Chondrocyte (in vitro differentiated cells): ENCODE data around the gene TDRD7. TPM values are rescaled to one million over a fixed set of nuclear protein-coding genes. Genes with fewer than 3 reads are reported as not detected.

Experiments
- DNase-seq: peaks from one replicate; pipeline ENCODE4 v3.0.0; 2021; ENCODE audit warnings: mixed read lengths, low spot score
- H3K27ac Mint-ChIP-seq: one replicate; pipeline ENCODE4 v1.8.0; 2021; ENCODE audit warnings: mild to moderate bottlenecking, moderate library complexity, mixed read lengths; ENCODE audit not compliant: unreplicated experiment
- H3K27me3 Mint-ChIP-seq: 2 replicates; pipeline ENCODE4 v1.8.0; 2021; ENCODE audit warnings: low read depth, mixed read lengths
- H3K36me3 Mint-ChIP-seq: 2 replicates; pipeline ENCODE4 v1.8.0; 2021; ENCODE audit warnings: low read depth, mixed read lengths
- H3K4me1 Mint-ChIP-seq: 2 replicates; pipeline ENCODE4 v1.8.0; 2021; ENCODE audit warnings: low read depth, mild to moderate bottlenecking, mixed read lengths
- H3K4me3 Mint-ChIP-seq: one replicate; pipeline ENCODE4 v1.8.0; 2021; ENCODE audit warnings: mild to moderate bottlenecking, moderate library complexity, mixed read lengths; ENCODE audit not compliant: unreplicated experiment
- H3K9me3 Mint-ChIP-seq: 2 replicates; pipeline ENCODE4 v1.8.0; 2021; ENCODE audit warnings: low read depth, mixed read lengths
- CTCF ChIP-seq: fragments of 200-600 bp; sonication (generic); IDR thresholded peaks from 2 replicates; pipeline ENCODE4 v1.5.0; 2021; ENCODE audit warnings: antibody characterized with exemption, mild to moderate bottlenecking, moderate library complexity
- total RNA-seq: library from RNA; stranded (reverse); gene quantifications from 3 replicates; pipeline ENCODE4 v1.2.1, GENCODE V29; 2021

Gene TDRD7
- total RNA-seq, 1 donor from 2014 or later, result 9.7 TPM

DNA sequence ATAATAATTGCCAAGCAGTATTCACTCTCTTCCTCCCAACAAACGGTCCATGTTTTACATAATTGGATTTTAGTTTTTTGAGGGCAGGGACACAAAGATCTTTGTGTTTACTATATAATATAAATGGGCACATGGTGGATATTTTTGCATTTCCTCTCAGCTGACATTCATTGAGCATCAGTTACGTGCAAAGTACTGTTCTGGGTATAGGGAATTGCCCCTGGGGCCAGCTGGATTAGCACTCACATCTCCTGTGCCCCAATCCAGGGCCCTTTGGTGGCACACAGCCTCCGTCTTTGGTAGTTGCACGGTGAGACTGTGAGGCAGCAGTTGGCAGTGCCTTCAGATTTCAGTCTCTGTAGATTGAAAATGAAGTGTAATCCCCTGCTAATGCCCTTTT, 1.6 kb downstream of the TDRD7 start:
- H3K36me3 Mint-ChIP-seq, result no peaks in the 10 kb centered on the region

GRCh38 chr9:97415146-97415545, 3.2 kb downstream of the TDRD7 start:
- no peaks in the 10 kb centered on the region for H3K9me3 Mint-ChIP-seq
- no peak overlapping the region for H3K4me3 Mint-ChIP-seq
- peaks cover 22% of the 10 kb centered on the region for H3K4me1 Mint-ChIP-seq
- TF ChIP-seq CTCF, result no peak
- no peak overlapping the region for H3K27ac Mint-ChIP-seq
- no peaks in the 10 kb centered on the region for H3K36me3 Mint-ChIP-seq
- DNase-seq, result no peak
- H3K27me3 Mint-ChIP-seq, result no peaks in the 10 kb centered on the region

More for the DNA sequence above, 1.6 kb downstream of the TDRD7 start:
- no peak overlapping the region for H3K27ac Mint-ChIP-seq
- no peak for DNase-seq
- peaks cover 13% of the 10 kb centered on the region for H3K4me1 Mint-ChIP-seq
- peaks cover 4% of the 10 kb centered on the region for H3K9me3 Mint-ChIP-seq
- peak overlapping the region; percentile 87 for H3K4me3 Mint-ChIP-seq
- no peak for TF ChIP-seq CTCF
- H3K27me3 Mint-ChIP-seq, result peaks cover 7% of the 10 kb centered on the region

DNA sequence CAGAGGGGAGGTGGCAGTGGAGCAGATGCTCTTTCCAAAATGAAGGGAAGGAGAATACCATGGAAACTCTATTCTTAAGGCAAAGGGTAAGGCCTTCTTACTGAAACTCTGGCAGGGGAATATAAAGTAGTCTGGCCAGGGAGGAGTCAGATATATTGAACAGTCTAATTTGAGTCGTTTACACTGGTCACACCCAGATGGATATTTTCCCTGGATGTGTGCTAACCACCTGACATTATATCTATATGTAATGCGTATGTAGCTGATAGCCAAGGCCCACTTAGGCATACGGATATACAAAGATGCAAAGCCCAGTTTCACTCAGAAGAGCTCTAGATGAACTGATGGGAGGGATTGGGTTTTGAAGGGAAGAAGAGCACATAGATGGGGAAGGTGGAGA, 7.0 kb downstream of the TDRD7 start:
- H3K27me3 Mint-ChIP-seq, result no peaks in the 10 kb centered on the region
- H3K36me3 Mint-ChIP-seq, result peaks cover 3% of the 10 kb centered on the region
- no peak for TF ChIP-seq CTCF
- DNase-seq, result no peak
- H3K4me1 Mint-ChIP-seq, result peaks cover 9% of the 10 kb centered on the region
- H3K27ac Mint-ChIP-seq, result no peak overlapping the region
- no peak overlapping the region for H3K4me3 Mint-ChIP-seq
- peaks cover 12% of the 10 kb centered on the region for H3K9me3 Mint-ChIP-seq

GRCh38 chr9:97419309-97419867, 7.5 kb downstream of the TDRD7 start:
- no peaks in the 10 kb centered on the region for H3K27me3 Mint-ChIP-seq
- no peak for TF ChIP-seq CTCF
- no peak for DNase-seq

GRCh38 chr9:97425336-97425972, 13.6 kb downstream of the TDRD7 start:
- H3K4me3 Mint-ChIP-seq, result no peak overlapping the region
- no peak for DNase-seq
- peaks cover 21% of the 10 kb centered on the region for H3K36me3 Mint-ChIP-seq
- peaks cover 15% of the 10 kb centered on the region for H3K9me3 Mint-ChIP-seq
- H3K27me3 Mint-ChIP-seq, result no peaks in the 10 kb centered on the region
- no peak for TF ChIP-seq CTCF
- no peaks in the 10 kb centered on the region for H3K4me1 Mint-ChIP-seq
- no peak overlapping the region for H3K27ac Mint-ChIP-seq

More at GRCh38 chr9:97419309-97419867, 7.5 kb downstream of the TDRD7 start:
- H3K4me1 Mint-ChIP-seq, result peaks cover 9% of the 10 kb centered on the region
- no peak overlapping the region for H3K27ac Mint-ChIP-seq
- H3K4me3 Mint-ChIP-seq, result no peak overlapping the region
- peaks cover 15% of the 10 kb centered on the region for H3K9me3 Mint-ChIP-seq
- H3K36me3 Mint-ChIP-seq, result peaks cover 6% of the 10 kb centered on the region
